ENCODE data around the gene BRI3BP. TPM values are rescaled to one million over a fixed set of nuclear protein-coding genes. Genes with fewer than 3 reads are reported as not detected.
A peak's percentile ranks its signal among the peaks of the same experiment; 100 is the strongest.
"Not testable (repeated sequence)": the region's sequence is repeated elsewhere in the genome, so short reads cannot be mapped to it uniquely, and the experiment has no call there.

BRI3BP gene
- total RNA-seq, 1 donor from 2014 or later: 4.4 TPM

DNA sequence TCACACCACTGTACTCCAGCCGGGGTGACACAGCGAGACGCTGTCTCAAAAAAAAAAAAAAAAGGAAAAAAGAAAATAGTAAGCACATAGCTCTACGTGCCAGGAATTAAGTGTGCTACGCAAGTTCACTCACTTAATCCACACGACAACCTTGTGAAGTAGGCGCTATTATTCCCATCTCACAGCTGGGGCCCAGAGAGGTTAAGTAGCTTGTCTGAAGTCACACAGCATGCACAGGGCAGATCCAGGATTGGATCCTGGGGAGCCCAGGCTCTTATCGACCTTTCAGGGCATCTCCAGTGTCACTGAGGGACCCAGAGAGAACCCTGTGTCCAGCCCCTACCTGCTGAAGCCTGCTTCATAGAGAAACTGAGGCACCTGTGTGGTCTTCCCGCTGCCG is 16.4 kb upstream of the BRI3BP start:
- Histone ChIP-seq H3K4me3 (no peak overlapping the region), H3K36me3 (peaks cover 0 to 67% of the 10 kb centered on the region in 2 donors), H3K9me3 (no peaks in the 10 kb centered on the region), H3K27me3 (no peaks in the 10 kb centered on the region), H3K27ac (no peak overlapping the region), H3K4me1 (no peaks in the 10 kb centered on the region)
- no peak for DNase-seq (ENCODE audit: extremely low spot score in 2 of 2)
- no peak for TF ChIP-seq POLR2A (IDR thresholded peaks at IDR 0.05)
- TF ChIP-seq, protein P1, sequence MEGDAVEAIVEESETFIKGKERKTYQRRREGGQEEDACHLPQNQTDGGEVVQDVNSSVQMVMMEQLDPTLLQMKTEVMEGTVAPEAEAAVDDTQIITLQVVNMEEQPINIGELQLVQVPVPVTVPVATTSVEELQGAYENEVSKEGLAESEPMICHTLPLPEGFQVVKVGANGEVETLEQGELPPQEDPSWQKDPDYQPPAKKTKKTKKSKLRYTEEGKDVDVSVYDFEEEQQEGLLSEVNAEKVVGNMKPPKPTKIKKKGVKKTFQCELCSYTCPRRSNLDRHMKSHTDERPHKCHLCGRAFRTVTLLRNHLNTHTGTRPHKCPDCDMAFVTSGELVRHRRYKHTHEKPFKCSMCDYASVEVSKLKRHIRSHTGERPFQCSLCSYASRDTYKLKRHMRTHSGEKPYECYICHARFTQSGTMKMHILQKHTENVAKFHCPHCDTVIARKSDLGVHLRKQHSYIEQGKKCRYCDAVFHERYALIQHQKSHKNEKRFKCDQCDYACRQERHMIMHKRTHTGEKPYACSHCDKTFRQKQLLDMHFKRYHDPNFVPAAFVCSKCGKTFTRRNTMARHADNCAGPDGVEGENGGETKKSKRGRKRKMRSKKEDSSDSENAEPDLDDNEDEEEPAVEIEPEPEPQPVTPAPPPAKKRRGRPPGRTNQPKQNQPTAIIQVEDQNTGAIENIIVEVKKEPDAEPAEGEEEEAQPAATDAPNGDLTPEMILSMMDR (IDR thresholded peaks at IDR 0.05): no peak
- no peak for TF ChIP-seq POLR2AphosphoS5 (IDR thresholded peaks at IDR 0.05; ENCODE audit: insufficient read depth in 1 of 2, low read depth in 1 of 2)
- intact Hi-C loops (cut with DNase I): no loop called here

DNA sequence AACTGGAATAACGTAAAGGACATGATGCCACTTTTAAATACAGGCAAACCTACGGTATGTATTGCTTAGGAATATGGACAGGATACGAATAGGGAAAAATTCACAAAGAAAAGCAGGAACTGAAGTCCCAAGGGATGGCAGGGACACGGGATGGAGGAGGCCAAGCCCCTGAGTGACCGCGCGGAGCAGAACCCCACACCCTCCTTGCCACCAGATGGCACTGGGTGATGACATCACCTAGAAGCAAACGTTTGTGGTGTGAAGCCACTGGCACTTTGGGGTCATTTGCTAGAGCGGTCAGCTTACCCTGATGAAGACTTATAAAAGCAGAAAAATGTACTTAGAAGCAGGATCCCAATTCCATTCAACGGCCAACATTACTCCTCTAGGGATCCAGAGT is 13.9 kb upstream of the BRI3BP start:
- Histone ChIP-seq H3K36me3 (peaks cover 0 to 79% of the 10 kb centered on the region in 2 donors), H3K9me3 (no peaks in the 10 kb centered on the region), H3K27me3 (no peaks in the 10 kb centered on the region), H3K27ac (no peak overlapping the region), H3K4me3 (no peak overlapping the region), H3K4me1 (no peaks in the 10 kb centered on the region)
- TF ChIP-seq POLR2A (IDR thresholded peaks at IDR 0.05) (no peak), POLR2AphosphoS5 (IDR thresholded peaks at IDR 0.05; ENCODE audit: insufficient read depth in 1 of 2, low read depth in 1 of 2) (no peak)
- TF ChIP-seq, protein P1 (IDR thresholded peaks at IDR 0.05): no peak
- intact Hi-C loops (cut with DNase I): no loop called here
- no peak for DNase-seq (ENCODE audit: extremely low spot score in 2 of 2)

DNA sequence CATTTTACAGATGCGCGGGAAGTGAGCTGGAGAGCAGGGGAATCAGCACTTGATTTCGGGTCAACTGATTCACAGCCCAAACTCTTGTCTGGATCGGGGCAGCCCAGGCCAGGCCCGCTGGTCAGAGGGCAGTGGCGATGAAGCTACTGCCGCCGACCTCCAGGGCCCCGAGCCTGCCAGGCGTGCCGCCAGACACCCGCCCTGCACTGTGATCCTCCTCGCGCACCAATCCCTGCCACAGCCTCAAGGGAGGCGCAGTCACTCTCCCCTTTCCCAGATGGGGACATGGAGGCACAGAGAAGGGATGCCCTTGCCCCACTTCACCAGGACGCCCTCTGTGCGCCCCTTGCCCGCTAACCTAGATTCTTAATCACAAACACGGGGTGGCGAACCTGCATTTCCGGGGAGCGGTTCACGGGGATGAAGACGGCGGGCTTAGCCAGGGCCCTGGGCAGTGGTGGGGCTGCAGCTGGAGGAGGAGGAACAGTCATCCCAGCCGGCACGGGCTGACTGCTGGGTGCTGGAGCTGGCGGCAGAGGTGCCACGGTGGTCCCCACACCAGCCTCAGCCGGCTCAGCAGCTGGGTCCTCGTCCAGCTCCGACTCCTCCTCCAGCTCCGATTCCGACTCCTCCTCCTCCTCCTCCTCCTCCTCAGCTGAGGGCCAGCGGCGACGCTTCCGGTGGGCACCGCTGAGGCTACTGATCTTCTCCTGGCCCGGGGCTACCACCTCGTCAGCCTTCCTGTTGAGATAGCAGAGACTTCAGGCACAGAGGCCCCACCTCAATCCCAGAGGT is 13.2 kb upstream of the BRI3BP start:
- H3K36me3 ChIP-seq: peaks cover 0 to 71% of the 10 kb centered on the region in 2 donors
- H3K4me1 ChIP-seq: no peaks in the 10 kb centered on the region
- DNase-seq (ENCODE audit: extremely low spot score in 2 of 2): no peak
- TF ChIP-seq, protein P1 (IDR thresholded peaks at IDR 0.05): no peak
- TF ChIP-seq POLR2AphosphoS5 (IDR thresholded peaks at IDR 0.05; ENCODE audit: insufficient read depth in 1 of 2, low read depth in 1 of 2) (no peak), POLR2A (IDR thresholded peaks at IDR 0.05) (no peak)
- H3K27ac ChIP-seq: no peak overlapping the region
- no peak overlapping the region for H3K4me3 ChIP-seq
- no peaks in the 10 kb centered on the region for H3K27me3 ChIP-seq
- intact Hi-C loops (cut with DNase I): no loop called here
- no peaks in the 10 kb centered on the region for H3K9me3 ChIP-seq

DNA sequence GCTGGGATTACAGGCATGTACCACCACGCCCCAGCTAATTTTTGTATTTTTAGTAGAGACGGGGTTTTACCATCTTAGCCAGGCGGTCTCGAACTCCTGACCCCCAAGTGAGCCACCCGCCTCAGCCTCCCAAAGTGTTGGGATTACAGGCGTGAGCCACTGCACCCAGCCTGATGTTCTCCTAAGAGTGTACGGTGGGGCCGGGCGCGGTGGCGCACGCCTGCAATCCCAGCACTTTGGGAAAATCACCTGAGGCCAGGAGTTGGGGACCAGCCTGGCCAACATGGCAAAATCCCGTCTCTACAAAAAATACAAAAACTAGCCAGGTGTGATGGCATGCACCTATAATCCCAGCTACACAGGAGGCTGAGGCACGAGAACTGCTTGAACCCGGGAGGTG is 6.6 kb upstream of the BRI3BP start:
- peaks cover 0 to 20% of the 10 kb centered on the region in 2 donors for H3K36me3 ChIP-seq
- H3K4me3 ChIP-seq; DNase-seq (ENCODE audit: extremely low spot score in 2 of 2); H3K27ac ChIP-seq; H3K27me3 ChIP-seq; intact Hi-C loops (cut with DNase I); H3K9me3 ChIP-seq; H3K4me1 ChIP-seq: not testable (repeated sequence)

DNA sequence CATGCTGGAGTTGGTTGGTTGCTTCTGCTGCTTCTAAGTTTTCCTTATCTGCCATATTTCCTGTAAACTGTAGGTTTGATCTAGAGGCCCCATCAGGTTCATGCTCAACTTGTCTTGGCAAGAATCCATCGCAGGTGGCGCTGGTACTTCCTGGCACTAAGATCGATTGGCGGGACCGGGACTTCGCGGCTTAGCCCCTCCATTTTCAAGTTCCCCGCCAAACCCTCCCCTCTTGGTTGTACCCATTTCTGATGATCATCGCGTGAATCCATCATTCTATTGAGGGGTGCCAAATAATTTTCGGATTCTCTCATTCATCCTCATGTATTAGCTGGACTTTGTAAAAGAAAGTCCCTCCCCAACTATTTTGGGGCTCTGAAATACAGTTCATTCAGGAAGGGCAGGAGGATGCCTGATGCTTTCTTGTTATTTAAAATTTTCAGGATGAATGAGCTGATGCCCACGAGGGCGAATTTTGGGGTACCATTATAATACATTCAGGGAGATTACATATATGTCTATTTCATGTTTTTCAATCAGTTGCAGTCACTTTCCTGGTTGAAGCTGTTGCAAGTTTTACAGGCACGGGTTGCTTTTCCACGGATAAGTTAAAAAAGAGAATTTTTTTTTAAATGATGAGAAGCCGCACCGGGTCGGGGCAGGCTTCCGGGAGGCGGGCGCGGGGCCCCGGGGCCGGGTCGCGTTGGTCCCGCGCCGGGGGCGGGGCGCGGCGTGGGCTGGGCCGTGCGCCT is 395 bp upstream of the BRI3BP start:
- DNase-seq (ENCODE audit: extremely low spot score in 2 of 2): no peak
- TF ChIP-seq POLR2AphosphoS5 (IDR thresholded peaks at IDR 0.05; ENCODE audit: insufficient read depth in 1 of 2, low read depth in 1 of 2) (no peak), POLR2A (IDR thresholded peaks at IDR 0.05) (no peak)
- TF ChIP-seq, protein P1 (IDR thresholded peaks at IDR 0.05): no peak
- peaks cover 26% of the 10 kb centered on the region for H3K4me1 ChIP-seq
- intact Hi-C loops (cut with DNase I): no loop called here
- H3K9me3 ChIP-seq: no peaks in the 10 kb centered on the region
- H3K4me3 ChIP-seq: peak overlapping the region; percentile 52 to 57
- no peaks in the 10 kb centered on the region for H3K36me3 ChIP-seq
- H3K27ac ChIP-seq: peak overlapping the region; percentile 60
- H3K27me3 ChIP-seq: no peaks in the 10 kb centered on the region
